SK-N-SH treated with all-trans-retinoic acid at 6 μM for 48 hours (cell line): ENCODE results near the gene MAN1A1.

ENCODE experiments used
- ATAC-seq: fragments of 200-7000 bp; cut with Tn5 transposase; 3 replicates; pipeline ENCODE4 v1.9.1; 2020; ENCODE audit warnings: mild to moderate bottlenecking, moderate library complexity
- ARNTL ChIP-seq: fragments of 450-650 bp; formaldehyde crosslinking; IDR thresholded peaks from 2 replicates; pipeline ENCODE4 v1.5.0; 2020; ENCODE audit warnings: low read depth, mild to moderate bottlenecking, moderate library complexity, borderline replicate concordance
- CREB5 ChIP-seq: fragments of 250-450 bp; sonication (Bioruptor Pico); IDR thresholded peaks from 2 replicates; pipeline ENCODE4 v1.5.1; 2020; ENCODE audit warnings: low read depth, mild to moderate bottlenecking, moderate library complexity
- CSDC2 ChIP-seq: fragments of 250-450 bp; sonication (Bioruptor Pico); IDR thresholded peaks from 2 replicates; pipeline ENCODE4 v1.5.0; 2020; ENCODE audit warnings: mild to moderate bottlenecking, moderate library complexity
- CSRNP3 ChIP-seq: fragments of 250-450 bp; sonication (Bioruptor Pico); IDR thresholded peaks from 2 replicates; pipeline ENCODE4 v1.5.1; 2021; ENCODE audit warnings: mild to moderate bottlenecking, moderate library complexity
- ESRRG ChIP-seq: fragments of 250-450 bp; sonication (Bioruptor Pico); IDR thresholded peaks from 2 replicates; pipeline ENCODE4 v1.6.1; 2021; ENCODE audit warnings: mild to moderate bottlenecking
- ISL1 ChIP-seq: fragments of 250-450 bp; sonication (Bioruptor Pico); IDR thresholded peaks from 2 replicates; pipeline ENCODE4 v2.1.2; 2022; ENCODE audit warnings: mild to moderate bottlenecking, moderate library complexity
- PATZ1 ChIP-seq: fragments of 250-450 bp; sonication (Bioruptor Pico); IDR thresholded peaks from 2 replicates; pipeline ENCODE4 v1.8.0; 2020; ENCODE audit warnings: mild to moderate bottlenecking, moderate library complexity, borderline replicate concordance
- POU6F1 ChIP-seq: fragments of 250-450 bp; sonication (Bioruptor Pico); IDR thresholded peaks from 2 replicates; pipeline ENCODE4 v1.8.0; 2021; ENCODE audit warnings: low read depth, mild to moderate bottlenecking, moderate library complexity, borderline replicate concordance
- TSHZ2 ChIP-seq: fragments of 250-450 bp; sonication (Bioruptor Pico); IDR thresholded peaks from 2 replicates; pipeline ENCODE4 v1.5.0; 2020; ENCODE audit warnings: mild to moderate bottlenecking, moderate library complexity
- ZFP30 ChIP-seq: fragments of 450-650 bp; formaldehyde crosslinking; IDR thresholded peaks from 2 replicates; pipeline ENCODE4 v1.5.0; 2022; ENCODE audit warnings: mild to moderate bottlenecking, moderate library complexity
- ZNF565 ChIP-seq: fragments of 450-650 bp; formaldehyde crosslinking; conservative IDR thresholded peaks from 2 replicates; pipeline ENCODE4 v1.5.0; 2020; ENCODE audit warnings: low read depth, mild to moderate bottlenecking, moderate library complexity
- ZNF70 ChIP-seq: fragments of 450-650 bp; formaldehyde crosslinking; IDR thresholded peaks from 2 replicates; pipeline ENCODE4 v1.5.0; 2020; ENCODE audit warnings: mild to moderate bottlenecking, moderate library complexity
- ZNF8 ChIP-seq: fragments of 450-650 bp; formaldehyde crosslinking; IDR thresholded peaks from 2 replicates; pipeline ENCODE4 v1.5.0; 2020; ENCODE audit warnings: mild to moderate bottlenecking, moderate library complexity

The MAN1A1 gene

GRCh38 chr6:119179842-119180241 lies 169.7 kb downstream of the MAN1A1 start:
- TF ChIP-seq PATZ1: no peak
- no peak for TF ChIP-seq ZNF70
- TF ChIP-seq ZNF8 (CRISPR knock-in tag): no peak
- TF ChIP-seq CSDC2 (CRISPR knock-in tag): no peak
- no peak for TF ChIP-seq ZNF565
- no peak for TF ChIP-seq POU6F1 (CRISPR knock-in tag)
- TF ChIP-seq ESRRG (CRISPR knock-in tag): no peak
- TF ChIP-seq CSRNP3 (CRISPR knock-in tag): no peak
- TF ChIP-seq TSHZ2: no peak
- TF ChIP-seq ARNTL: no peak
- TF ChIP-seq ZFP30: no peak
- ATAC-seq: no peak

- ATAC-seq: peak; percentile 8; the same call in 1 of the 3 replicates
- TF ChIP-seq ZNF8 (CRISPR knock-in tag) (no peak), CREB5 (CRISPR knock-in tag) (peak; percentile 81; the same call in 1 of the 2 replicates), PATZ1 (no peak), TSHZ2 (no peak), ARNTL (no peak), ISL1 (CRISPR knock-in tag) (peak; percentile 93), CSRNP3 (CRISPR knock-in tag) (no peak)
- TF ChIP-seq, all 23 proteins: peak for 2
These were observed 170.5 kb downstream of the MAN1A1 start for GRCh38 chr6:119179062-119179461.
